ENCODE data around the gene PLEKHM3. TPM values are rescaled to one million over a fixed set of nuclear protein-coding genes. Genes with fewer than 3 reads are reported as not detected.
A peak's percentile ranks its signal among the peaks of the same experiment; 100 is the strongest.

Gene PLEKHM3
- polyA plus RNA-seq, 1 donor (not counting 4 experiments of a cell fraction or from before 2014, with no cell fraction given) = 2.9 TPM

GRCh38 chr2:207807516-207807915, 217.8 kb downstream of the PLEKHM3 start:
- Histone ChIP-seq H3K36me3 (ENCODE audit: control insufficient read depth in 2 of 2, extremely low read depth in 1 of 2, insufficient read depth in 2 of 2, low read length in 2 of 2) (no peaks in the 10 kb centered on the region), H3K79me2 (ENCODE audit: control insufficient read depth, insufficient read depth, low read length) (no peaks in the 10 kb centered on the region), H3K4me3 (ENCODE audit: control insufficient read depth in 2 of 3, extremely low read depth in 1 of 3, insufficient read depth in 2 of 3, low read depth in 1 of 3, low read length in 3 of 3) (no peak overlapping the region), H3K27me3 (ENCODE audit: control insufficient read depth, extremely low read depth, insufficient read depth, low read length) (no peaks in the 10 kb centered on the region), H3K9me1 (ENCODE audit: control insufficient read depth, extremely low read depth, insufficient read depth, low read length) (no peaks in the 10 kb centered on the region), H3K4me1 (ENCODE audit: control insufficient read depth, extremely low read depth, insufficient read depth, low read length) (peaks cover 33% of the 10 kb centered on the region), H2AFZ (ENCODE audit: control insufficient read depth, low read length) (no peak overlapping the region), H3K27ac (ENCODE audit: control insufficient read depth, insufficient read depth, low read length) (no peak overlapping the region), H3K9ac (ENCODE audit: control insufficient read depth, extremely low read depth, insufficient read depth, low read length) (no peak overlapping the region), H4K20me1 (ENCODE audit: control insufficient read depth, extremely low read depth, insufficient read depth, low read length) (no peaks in the 10 kb centered on the region), H3K9me3 (ENCODE audit: control insufficient read depth, low read depth, low read length) (no peaks in the 10 kb centered on the region), H3K4me2 (ENCODE audit: control insufficient read depth, extremely low read depth, insufficient read depth, low read depth, low read length) (no peak overlapping the region)
- no peak for DNase-seq (ENCODE audit: low read depth, low spot score)
- FAIRE-seq = no peak
- no peak for TF ChIP-seq EZH2 (IDR thresholded peaks at IDR 0.05; ENCODE audit: low read length)
- TF ChIP-seq, protein P1, sequence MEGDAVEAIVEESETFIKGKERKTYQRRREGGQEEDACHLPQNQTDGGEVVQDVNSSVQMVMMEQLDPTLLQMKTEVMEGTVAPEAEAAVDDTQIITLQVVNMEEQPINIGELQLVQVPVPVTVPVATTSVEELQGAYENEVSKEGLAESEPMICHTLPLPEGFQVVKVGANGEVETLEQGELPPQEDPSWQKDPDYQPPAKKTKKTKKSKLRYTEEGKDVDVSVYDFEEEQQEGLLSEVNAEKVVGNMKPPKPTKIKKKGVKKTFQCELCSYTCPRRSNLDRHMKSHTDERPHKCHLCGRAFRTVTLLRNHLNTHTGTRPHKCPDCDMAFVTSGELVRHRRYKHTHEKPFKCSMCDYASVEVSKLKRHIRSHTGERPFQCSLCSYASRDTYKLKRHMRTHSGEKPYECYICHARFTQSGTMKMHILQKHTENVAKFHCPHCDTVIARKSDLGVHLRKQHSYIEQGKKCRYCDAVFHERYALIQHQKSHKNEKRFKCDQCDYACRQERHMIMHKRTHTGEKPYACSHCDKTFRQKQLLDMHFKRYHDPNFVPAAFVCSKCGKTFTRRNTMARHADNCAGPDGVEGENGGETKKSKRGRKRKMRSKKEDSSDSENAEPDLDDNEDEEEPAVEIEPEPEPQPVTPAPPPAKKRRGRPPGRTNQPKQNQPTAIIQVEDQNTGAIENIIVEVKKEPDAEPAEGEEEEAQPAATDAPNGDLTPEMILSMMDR (optimal IDR thresholded peaks at IDR 0.05 in 1 of 3, IDR thresholded peaks at IDR 0.05 in 1 of 3, conservative IDR thresholded peaks at IDR 0.05 in 1 of 3; ENCODE audit: extremely low read depth in 1 of 3, insufficient read depth in 2 of 3, low read length in 3 of 3) = no peak
- dilution Hi-C loops (cut with MboI; ENCODE audit: extremely low pct_ligation_motif_present, low sequenced_read_pairs) = no loop called here

DNA sequence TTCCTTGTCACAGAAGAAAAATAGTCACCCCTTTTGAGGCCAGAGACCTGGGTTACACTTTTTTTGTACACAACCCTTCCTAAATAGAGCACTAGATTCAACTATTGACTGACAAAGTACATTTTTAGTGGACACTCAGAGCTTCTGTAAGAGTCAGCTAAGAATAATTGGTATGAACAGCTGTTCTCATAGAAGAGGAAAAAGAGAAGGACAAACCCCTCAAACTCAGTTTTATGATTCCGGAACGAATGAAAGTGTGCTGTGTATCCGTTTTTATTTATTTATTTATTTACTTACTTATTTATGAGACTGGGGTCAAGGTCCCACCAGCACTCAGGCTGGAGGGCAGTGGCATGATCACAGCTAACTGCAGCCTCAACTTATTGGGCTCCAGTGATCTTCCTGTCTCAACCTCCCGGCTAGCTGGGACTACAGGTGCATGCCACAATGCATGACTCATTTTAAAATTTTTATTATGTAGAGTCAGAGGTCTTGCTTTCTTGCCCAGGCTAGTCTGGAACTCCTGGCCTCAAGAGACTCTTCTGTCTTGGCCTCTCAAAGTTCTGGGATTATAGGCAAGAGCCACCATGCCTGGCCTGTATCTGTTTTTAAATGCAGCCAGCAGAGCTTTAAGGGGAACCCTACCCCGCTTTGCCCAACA, 219.6 kb downstream of the PLEKHM3 start:
- FAIRE-seq (peak; percentile 97), DNase-seq (ENCODE audit: low read depth, low spot score) (no peak)
- H3K36me3 ChIP-seq (ENCODE audit: control insufficient read depth in 2 of 2, extremely low read depth in 1 of 2, insufficient read depth in 2 of 2, low read length in 2 of 2) = no peaks in the 10 kb centered on the region
- H3K4me3 ChIP-seq (ENCODE audit: control insufficient read depth in 2 of 3, extremely low read depth in 1 of 3, insufficient read depth in 2 of 3, low read depth in 1 of 3, low read length in 3 of 3) = no peak overlapping the region
- peaks cover 27% of the 10 kb centered on the region for H3K4me1 ChIP-seq (ENCODE audit: control insufficient read depth, extremely low read depth, insufficient read depth, low read length)
- H3K9ac ChIP-seq (ENCODE audit: control insufficient read depth, extremely low read depth, insufficient read depth, low read length) = no peak overlapping the region
- H3K4me2 ChIP-seq (ENCODE audit: control insufficient read depth, extremely low read depth, insufficient read depth, low read depth, low read length) = peak overlapping the region; percentile 57
- peak overlapping the region; percentile 27 for H2AFZ ChIP-seq (ENCODE audit: control insufficient read depth, low read length)
- TF ChIP-seq, protein P1 (optimal IDR thresholded peaks at IDR 0.05 in 1 of 3, IDR thresholded peaks at IDR 0.05 in 1 of 3, conservative IDR thresholded peaks at IDR 0.05 in 1 of 3; ENCODE audit: extremely low read depth in 1 of 3, insufficient read depth in 2 of 3, low read length in 3 of 3) = no peak
- H3K79me2 ChIP-seq (ENCODE audit: control insufficient read depth, insufficient read depth, low read length) = no peaks in the 10 kb centered on the region
- H3K9me3 ChIP-seq (ENCODE audit: control insufficient read depth, low read depth, low read length) = no peaks in the 10 kb centered on the region
- no peaks in the 10 kb centered on the region for H4K20me1 ChIP-seq (ENCODE audit: control insufficient read depth, extremely low read depth, insufficient read depth, low read length)
- H3K9me1 ChIP-seq (ENCODE audit: control insufficient read depth, extremely low read depth, insufficient read depth, low read length) = no peaks in the 10 kb centered on the region
- H3K27ac ChIP-seq (ENCODE audit: control insufficient read depth, insufficient read depth, low read length) = peak overlapping the region; percentile 41
- dilution Hi-C loops (cut with MboI; ENCODE audit: extremely low pct_ligation_motif_present, low sequenced_read_pairs) = no loop called here
- no peaks in the 10 kb centered on the region for H3K27me3 ChIP-seq (ENCODE audit: control insufficient read depth, extremely low read depth, insufficient read depth, low read length)

Measured in keratinocyte (primary cell).